HCT116 (cell line): Measurements from ENCODE around the gene TOX2. TPM values are rescaled to one million over a fixed set of nuclear protein-coding genes. Genes with fewer than 3 reads are reported as not detected.

Experiments used
- ATAC-seq: fragments of 200-7000 bp; cut with Tn5 transposase; 2 replicates; pipeline ENCODE4 v1.9.1; 2020; ENCODE audit warnings: mild to moderate bottlenecking, moderate library complexity
- BruUV-seq: library from RNA; stranded (reverse); fragments of 400-500 nt; replicated peaks from 2 replicates; lab custom pipeline; 2021; lab: Mats Ljungman, UMichigan
- CTCF ChIA-PET: fragments of 300-600 bp; sonication (Branson Sonifier 250); formaldehyde crosslinking; loops from one replicate; lab custom pipeline; 2021; ENCODE audit warnings: antibody characterized with exemption; lab: Charles Lee
- POLR2A ChIA-PET: fragments of 300-600, 350-600 bp; sonication (Branson Sonifier 250); formaldehyde crosslinking; loops from one replicate; lab custom pipeline; 2021; ENCODE audit warnings: antibody characterized with exemption; lab: Charles Lee
- RAD21 ChIA-PET, 2 experiments: fragments of 300-600 bp; sonication (Branson Sonifier 250); formaldehyde crosslinking; loops; one replicate each; lab custom pipeline; 2023; ENCODE audit warnings: low total read pairs in 2 of 2; ENCODE audit not compliant: uncharacterized antibody in 2 of 2, unreplicated experiment in 2 of 2, low non-redundant PET in 1 of 2; lab: Charles Lee
- DNase-seq: peaks from one replicate; pipeline ENCODE4 v3.0.0-alpha.2; 2010; ENCODE audit warnings: low read depth, low spot score
- H2AFZ ChIP-seq: fragments of 200-600 bp; shearing (Covaris generic), sonication (generic); 2 replicates; pipeline ENCODE4 v1.6.1; 2017; ENCODE audit warnings: low read depth, mixed run types, mixed read lengths, antibody characterized with exemption, low read length; ENCODE audit not compliant: poor library complexity, severe bottlenecking
- H3K27ac ChIP-seq: 2 replicates; pipeline ENCODE4 v1.5.1; 2012; ENCODE audit warnings: low read depth, low read length
- H3K27me3 ChIP-seq: fragments of 200-600 bp; sonication (generic); 2 replicates; pipeline ENCODE4 v1.6.1; 2016; ENCODE audit warnings: mixed run types, low read length, mixed read lengths; ENCODE audit not compliant: insufficient read depth
- H3K36me3 ChIP-seq, 2 experiments: fragments of 200-500 bp in 1 of 2; fragments of 200-600 bp in 1 of 2; sonication (Bioruptor generic) in 1 of 2; sonication (generic) in 1 of 2; 2 replicates each; pipeline versions ENCODE4 v1.5.1 to v1.6.1; 2014 to 2016; ENCODE audit warnings: low read length in 2 of 2, inconsistent platforms in 1 of 2, mixed read lengths in 1 of 2, mixed run types in 1 of 2; ENCODE audit not compliant: insufficient read depth in 2 of 2, control insufficient read depth in 1 of 2
- H3K4me1 ChIP-seq, 2 experiments: fragments of 200-600 bp in 1 of 2; sonication (generic) in 1 of 2; 2 replicates each; pipeline versions ENCODE4 v1.5.1 to v1.6.1; 2012 to 2017; ENCODE audit warnings: low read length in 2 of 2, inconsistent platforms in 1 of 2, mild to moderate bottlenecking in 1 of 2, mixed read lengths in 1 of 2, mixed run types in 1 of 2, moderate library complexity in 1 of 2; ENCODE audit not compliant: insufficient read depth in 2 of 2, control insufficient read depth in 1 of 2
- H3K4me2 ChIP-seq: fragments of 200-600 bp; sonication (generic); 2 replicates; pipeline ENCODE4 v1.6.1; 2017; ENCODE audit warnings: mixed run types, low read length, mixed read lengths
- H3K4me3 ChIP-seq, 2 experiments: fragments of 200-600 bp in 1 of 2; sonication (generic) in 1 of 2; replicated peaks in 1 of 2; 2 replicates each; pipeline ENCODE4 v1.5.1; 2011 to 2016; ENCODE audit warnings: low read length in 2 of 2, control low read depth in 1 of 2, low read depth in 1 of 2, mild to moderate bottlenecking in 1 of 2, mixed read lengths in 1 of 2, mixed run types in 1 of 2
- H3K79me2 ChIP-seq: fragments of 200-600 bp; sonication (generic); 2 replicates; pipeline ENCODE4 v1.6.1; 2017; ENCODE audit warnings: mild to moderate bottlenecking, mixed run types, low read length, moderate library complexity, mixed read lengths; ENCODE audit not compliant: insufficient read depth
- H3K9ac ChIP-seq: fragments of 200-600 bp; sonication (generic); 2 replicates; pipeline ENCODE4 v1.6.1; 2016; ENCODE audit warnings: low read length, mixed read lengths
- H3K9me2 ChIP-seq: fragments of 200-600 bp; sonication (generic), shearing (Covaris generic); 2 replicates; pipeline ENCODE4 v1.6.1; 2017; ENCODE audit warnings: mixed run types, mild to moderate bottlenecking, moderate library complexity; ENCODE audit not compliant: insufficient read depth
- H3K9me3 ChIP-seq, 2 experiments: fragments of 200-500 bp in 1 of 2; fragments of 200-600 bp in 1 of 2; sonication (Bioruptor generic) in 1 of 2; sonication (generic) in 1 of 2; 2 replicates each; pipeline ENCODE4 v1.6.1; 2014 to 2017; ENCODE audit warnings: low read length in 2 of 2, mixed read lengths in 2 of 2, inconsistent platforms in 1 of 2, low read depth in 1 of 2, mild to moderate bottlenecking in 1 of 2, mixed run types in 1 of 2, moderate library complexity in 1 of 2; ENCODE audit not compliant: control insufficient read depth in 1 of 2, insufficient read depth in 1 of 2
- H4K20me1 ChIP-seq: fragments of 200-600 bp; sonication (generic), shearing (Covaris generic); 2 replicates; pipeline ENCODE4 v1.6.1; 2017; ENCODE audit warnings: mixed run types, mild to moderate bottlenecking, moderate library complexity; ENCODE audit not compliant: insufficient read depth
- ATF3 ChIP-seq: IDR thresholded peaks from 2 replicates; pipeline ENCODE4 v1.6.1; 2012
- EGR1 ChIP-seq: IDR thresholded peaks from 2 replicates; pipeline ENCODE4 v1.6.1; 2012; ENCODE audit warnings: low read depth
- ELF1 ChIP-seq: IDR thresholded peaks from 2 replicates; pipeline ENCODE4 v1.6.1; 2012; ENCODE audit warnings: low read depth, borderline replicate concordance
- POLR2A ChIP-seq: IDR thresholded peaks from 2 replicates; pipeline ENCODE4 v1.7.0; 2011; ENCODE audit warnings: borderline replicate concordance; ENCODE audit not compliant: insufficient read depth, insufficient read length; ENCODE audit errors: extremely low read depth
- REST ChIP-seq: IDR thresholded peaks from 2 replicates; pipeline ENCODE4 v1.6.1; 2012; ENCODE audit warnings: low read depth
- SP1 ChIP-seq: IDR thresholded peaks from 2 replicates; pipeline ENCODE4 v1.6.1; 2012; ENCODE audit warnings: low read depth
- TCF7L2 ChIP-seq: IDR thresholded peaks from 2 replicates; pipeline ENCODE4 v1.7.0; 2011; ENCODE audit warnings: borderline replicate concordance, inconsistent platforms; ENCODE audit not compliant: insufficient read depth, insufficient read length; ENCODE audit errors: extremely low read depth
- ZFX ChIP-seq: fragments of 450-650 bp; IDR thresholded peaks from 2 replicates; pipeline ENCODE4 v1.6.1; 2017
- intact Hi-C: fragments of 100-400 bp; cut with micrococcal nuclease; formaldehyde crosslinking; loops from 2 replicates; pipeline ENCODE4 v1.10.0; 2022
- total RNA-seq: library from RNA; stranded (reverse); gene quantifications from one replicate; pipeline ENCODE4 v1.2.1, GENCODE V29; 2021; ENCODE audit not compliant: unreplicated experiment

TOX2 gene
- total RNA-seq, 1 experiment from 2014 or later: 39.6 TPM

DNA sequence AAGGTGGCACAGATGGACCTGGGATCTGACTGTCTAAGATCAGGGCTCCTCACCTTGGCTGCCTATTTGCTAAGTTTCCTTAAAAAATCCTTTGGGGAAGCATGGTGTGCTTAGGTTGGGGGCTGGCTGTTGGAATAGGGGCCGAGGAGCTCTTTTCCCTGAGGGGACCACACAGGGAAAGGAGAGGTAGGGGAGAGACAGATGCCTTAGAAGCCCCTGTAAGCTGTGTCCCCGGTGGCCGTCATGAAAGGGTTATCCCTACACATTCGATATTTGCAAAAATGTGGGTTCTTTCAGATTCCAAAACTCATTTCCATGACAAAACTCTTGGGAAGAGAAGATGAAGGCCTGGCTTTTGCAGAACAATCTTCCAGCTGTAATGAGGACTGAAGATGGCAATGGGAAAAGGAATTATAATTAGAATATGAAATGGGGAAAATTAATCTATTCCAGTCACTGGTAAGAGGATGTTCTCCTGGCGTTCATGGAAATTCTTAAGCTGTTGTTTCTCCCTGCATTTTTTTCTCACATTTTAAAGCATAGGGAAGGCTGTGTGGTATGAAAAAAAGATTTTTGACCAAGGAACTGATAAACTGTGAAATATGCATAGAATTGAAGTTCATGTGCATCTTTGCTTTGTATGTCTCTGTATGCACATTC, 53.8 kb downstream of the TOX2 start:
- POLR2A ChIA-PET: no interaction called here
- Histone ChIP-seq H4K20me1 (no peaks in the 10 kb centered on the region), H2AFZ (no peak overlapping the region), H3K9me2 (no peaks in the 10 kb centered on the region), H3K36me3 (no peaks in the 10 kb centered on the region), H3K9ac (no peak overlapping the region), H3K27me3 (no peaks in the 10 kb centered on the region), H3K4me2 (no peak overlapping the region), H3K4me3 (no peak overlapping the region), H3K79me2 (no peaks in the 10 kb centered on the region; the same call in 1 of the 2 replicates), H3K27ac (no peak overlapping the region), H3K4me1 (peaks cover 8 to 25% of the 10 kb centered on the region in 2 experiments; a peak in 3 of 4 replicates), H3K9me3 (no peaks in the 10 kb centered on the region)
- ATAC-seq (no peak), DNase-seq (no peak)
- CTCF ChIA-PET: no interaction called here
- intact Hi-C loops: no loop called here
- TF ChIP-seq ELF1 (no peak), SP1 (no peak), ATF3 (no peak)
- RAD21 ChIA-PET: no interaction called here
- BruUV-seq: no TSS peak

GRCh38 chr20:43969028-43969447, 54.4 kb downstream of the TOX2 start:
- no peaks in the 10 kb centered on the region for H3K27me3 ChIP-seq
- intact Hi-C loops: no loop called here
- peaks cover 4 to 22% of the 10 kb centered on the region in 2 experiments; a peak in 3 of 4 replicates for H3K4me1 ChIP-seq
- ChIA-PET RAD21 (no interaction called here), POLR2A (no interaction called here), CTCF (no interaction called here)
- no peak overlapping the region for H2AFZ ChIP-seq
- TF ChIP-seq ZFX: no peak
- TF ChIP-seq ELF1: no peak
- TF ChIP-seq EGR1: no peak
- TF ChIP-seq POLR2A: no peak
- TF ChIP-seq REST: no peak
- TF ChIP-seq TCF7L2: no peak
- TF ChIP-seq ATF3: no peak
- no peak overlapping the region for H3K4me2 ChIP-seq
- H4K20me1 ChIP-seq: no peaks in the 10 kb centered on the region
- no peaks in the 10 kb centered on the region for H3K36me3 ChIP-seq
- no peaks in the 10 kb centered on the region; the same call in 1 of the 2 replicates for H3K79me2 ChIP-seq
- H3K9me3 ChIP-seq: no peaks in the 10 kb centered on the region
- BruUV-seq: no TSS peak
- ATAC-seq (no peak), DNase-seq (no peak)
- no peaks in the 10 kb centered on the region for H3K9me2 ChIP-seq
- no peak overlapping the region for H3K4me3 ChIP-seq
- no peak overlapping the region for H3K9ac ChIP-seq
- H3K27ac ChIP-seq: no peak overlapping the region
